ENCODE data around the gene FOXP1.

Gene FOXP1

GRCh38 chr3:71244826-71245488, 338.6 kb downstream of the FOXP1 start:
- peaks cover 28% of the 10 kb centered on the region for H3K4me1 ChIP-seq (ENCODE audit: insufficient read depth, low read length)
- H3K36me3 ChIP-seq (ENCODE audit: insufficient read depth, low read length) = no peaks in the 10 kb centered on the region
- no peaks in the 10 kb centered on the region for H3K9me3 ChIP-seq (ENCODE audit: low read length)
- peak overlapping the region; percentile 70 for H3K9ac ChIP-seq (ENCODE audit: low read length)
- H3K27me3 ChIP-seq (ENCODE audit: control insufficient read depth in 1 of 2, insufficient read depth in 2 of 2, low read length in 2 of 2) = no peaks in the 10 kb centered on the region
- H3K4me3 ChIP-seq (ENCODE audit: low read depth in 1 of 2, low read length in 2 of 2) = peak overlapping the region; percentile 17 to 67
- H3K27ac ChIP-seq (ENCODE audit: low read depth, low read length) = peak overlapping the region; percentile 91

GRCh38 chr3:71244153-71244825, 339.2 kb downstream of the FOXP1 start:
- H3K27me3 ChIP-seq (ENCODE audit: control insufficient read depth in 1 of 2, insufficient read depth in 2 of 2, low read length in 2 of 2) = no peaks in the 10 kb centered on the region
- H3K36me3 ChIP-seq (ENCODE audit: insufficient read depth, low read length) = no peaks in the 10 kb centered on the region
- H3K9ac ChIP-seq (ENCODE audit: low read length) = peak overlapping the region; percentile 70
- peak overlapping the region; percentile 91 for H3K27ac ChIP-seq (ENCODE audit: low read depth, low read length)
- peaks cover 28% of the 10 kb centered on the region for H3K4me1 ChIP-seq (ENCODE audit: insufficient read depth, low read length)
- peak overlapping the region; percentile 17 to 67 for H3K4me3 ChIP-seq (ENCODE audit: low read depth in 1 of 2, low read length in 2 of 2)
- H3K9me3 ChIP-seq (ENCODE audit: low read length) = no peaks in the 10 kb centered on the region

- Histone ChIP-seq H3K27ac (ENCODE audit: low read depth, low read length) (peak overlapping the region; percentile 91), H3K27me3 (ENCODE audit: control insufficient read depth in 1 of 2, insufficient read depth in 2 of 2, low read length in 2 of 2) (no peaks in the 10 kb centered on the region), H3K36me3 (ENCODE audit: insufficient read depth, low read length) (no peaks in the 10 kb centered on the region), H3K9me3 (ENCODE audit: low read length) (no peaks in the 10 kb centered on the region), H3K4me1 (ENCODE audit: insufficient read depth, low read length) (peaks cover 29% of the 10 kb centered on the region), H3K4me3 (ENCODE audit: low read depth in 1 of 2, low read length in 2 of 2) (peak overlapping the region; percentile 8 to 67), H3K9ac (ENCODE audit: low read length) (peak overlapping the region; percentile 31)
These were observed 340.3 kb downstream of the FOXP1 start for GRCh38 chr3:71243229-71243628.

DNA sequence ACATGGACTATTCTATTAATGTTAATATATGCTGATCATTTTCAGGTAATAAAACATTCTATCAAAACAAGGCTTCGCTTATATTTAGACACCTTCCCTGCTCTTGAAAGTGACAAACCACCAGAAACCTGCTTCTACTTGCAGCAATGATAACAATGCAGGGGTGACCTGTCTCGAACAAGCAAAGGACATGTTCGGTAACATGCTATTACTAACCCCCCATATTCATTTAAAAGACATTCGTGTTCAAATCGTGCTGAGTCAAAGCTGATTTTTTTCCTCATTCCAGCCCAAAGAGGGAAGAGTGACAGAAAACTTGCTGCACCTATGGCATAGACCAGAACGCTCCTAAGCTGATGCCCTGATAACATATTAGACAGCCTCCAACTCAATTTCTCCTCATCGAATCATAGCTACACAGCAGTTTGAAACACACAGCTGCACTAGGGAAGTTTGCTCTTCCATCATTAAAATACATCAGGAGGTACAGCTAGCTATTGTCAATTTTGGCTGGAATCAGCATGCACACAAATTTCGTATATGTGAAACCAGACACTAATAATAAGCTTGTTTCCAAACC, 341.5 kb downstream of the FOXP1 start:
- peak overlapping the region; percentile 91 for H3K27ac ChIP-seq (ENCODE audit: low read depth, low read length)
- no peaks in the 10 kb centered on the region for H3K36me3 ChIP-seq (ENCODE audit: insufficient read depth, low read length)
- H3K9me3 ChIP-seq (ENCODE audit: low read length) = no peaks in the 10 kb centered on the region
- no peaks in the 10 kb centered on the region for H3K27me3 ChIP-seq (ENCODE audit: control insufficient read depth in 1 of 2, insufficient read depth in 2 of 2, low read length in 2 of 2)
- peak overlapping the region; percentile 11 to 67 for H3K4me3 ChIP-seq (ENCODE audit: low read depth in 1 of 2, low read length in 2 of 2)
- H3K9ac ChIP-seq (ENCODE audit: low read length) = peak overlapping the region; percentile 28
- H3K4me1 ChIP-seq (ENCODE audit: insufficient read depth, low read length) = peaks cover 33% of the 10 kb centered on the region

- no peaks in the 10 kb centered on the region for H3K27me3 ChIP-seq (ENCODE audit: control insufficient read depth in 1 of 2, insufficient read depth in 2 of 2, low read length in 2 of 2)
- no peak overlapping the region for H3K27ac ChIP-seq (ENCODE audit: low read depth, low read length)
- no peaks in the 10 kb centered on the region for H3K36me3 ChIP-seq (ENCODE audit: insufficient read depth, low read length)
- H3K4me3 ChIP-seq (ENCODE audit: low read depth in 1 of 2, low read length in 2 of 2) = peak overlapping the region in 1 of 2 donors; percentile 67
- peaks cover 33% of the 10 kb centered on the region for H3K4me1 ChIP-seq (ENCODE audit: insufficient read depth, low read length)
- H3K9ac ChIP-seq (ENCODE audit: low read length) = no peak overlapping the region
- H3K9me3 ChIP-seq (ENCODE audit: low read length) = no peaks in the 10 kb centered on the region
These were observed 342.2 kb downstream of the FOXP1 start for GRCh38 chr3:71241246-71241901.

- Histone ChIP-seq H3K4me1 (ENCODE audit: insufficient read depth, low read length) (peaks cover 28% of the 10 kb centered on the region), H3K4me3 (ENCODE audit: low read depth in 1 of 2, low read length in 2 of 2) (no peak overlapping the region), H3K27me3 (ENCODE audit: control insufficient read depth in 1 of 2, insufficient read depth in 2 of 2, low read length in 2 of 2) (no peaks in the 10 kb centered on the region), H3K36me3 (ENCODE audit: insufficient read depth, low read length) (no peaks in the 10 kb centered on the region), H3K27ac (ENCODE audit: low read depth, low read length) (peak overlapping the region; percentile 19), H3K9ac (ENCODE audit: low read length) (no peak overlapping the region), H3K9me3 (ENCODE audit: low read length) (no peaks in the 10 kb centered on the region)
These were observed 343.5 kb downstream of the FOXP1 start for GRCh38 chr3:71240034-71240433.

GRCh38 chr3:71238355-71238757, 345.2 kb downstream of the FOXP1 start:
- H3K27ac ChIP-seq (ENCODE audit: low read depth, low read length) = no peak overlapping the region
- H3K27me3 ChIP-seq (ENCODE audit: control insufficient read depth in 1 of 2, insufficient read depth in 2 of 2, low read length in 2 of 2) = no peaks in the 10 kb centered on the region
- no peaks in the 10 kb centered on the region for H3K36me3 ChIP-seq (ENCODE audit: insufficient read depth, low read length)
- H3K9me3 ChIP-seq (ENCODE audit: low read length) = no peaks in the 10 kb centered on the region
- H3K9ac ChIP-seq (ENCODE audit: low read length) = no peak overlapping the region
- no peak overlapping the region for H3K4me3 ChIP-seq (ENCODE audit: low read depth in 1 of 2, low read length in 2 of 2)
- peaks cover 28% of the 10 kb centered on the region for H3K4me1 ChIP-seq (ENCODE audit: insufficient read depth, low read length)

- Histone ChIP-seq H3K4me1 (ENCODE audit: insufficient read depth, low read length) (peaks cover 28% of the 10 kb centered on the region), H3K27me3 (ENCODE audit: control insufficient read depth in 1 of 2, insufficient read depth in 2 of 2, low read length in 2 of 2) (no peaks in the 10 kb centered on the region), H3K27ac (ENCODE audit: low read depth, low read length) (no peak overlapping the region), H3K9me3 (ENCODE audit: low read length) (no peaks in the 10 kb centered on the region), H3K4me3 (ENCODE audit: low read depth in 1 of 2, low read length in 2 of 2) (no peak overlapping the region), H3K9ac (ENCODE audit: low read length) (no peak overlapping the region), H3K36me3 (ENCODE audit: insufficient read depth, low read length) (no peaks in the 10 kb centered on the region)
These were observed 345.9 kb downstream of the FOXP1 start for GRCh38 chr3:71237672-71238071.

GRCh38 chr3:71235846-71236245, 347.7 kb downstream of the FOXP1 start:
- Histone ChIP-seq H3K9me3 (ENCODE audit: low read length) (no peaks in the 10 kb centered on the region), H3K4me3 (ENCODE audit: low read depth in 1 of 2, low read length in 2 of 2) (no peak overlapping the region), H3K9ac (ENCODE audit: low read length) (no peak overlapping the region), H3K4me1 (ENCODE audit: insufficient read depth, low read length) (peaks cover 30% of the 10 kb centered on the region), H3K27me3 (ENCODE audit: control insufficient read depth in 1 of 2, insufficient read depth in 2 of 2, low read length in 2 of 2) (no peaks in the 10 kb centered on the region), H3K36me3 (ENCODE audit: insufficient read depth, low read length) (no peaks in the 10 kb centered on the region), H3K27ac (ENCODE audit: low read depth, low read length) (no peak overlapping the region)

DNA sequence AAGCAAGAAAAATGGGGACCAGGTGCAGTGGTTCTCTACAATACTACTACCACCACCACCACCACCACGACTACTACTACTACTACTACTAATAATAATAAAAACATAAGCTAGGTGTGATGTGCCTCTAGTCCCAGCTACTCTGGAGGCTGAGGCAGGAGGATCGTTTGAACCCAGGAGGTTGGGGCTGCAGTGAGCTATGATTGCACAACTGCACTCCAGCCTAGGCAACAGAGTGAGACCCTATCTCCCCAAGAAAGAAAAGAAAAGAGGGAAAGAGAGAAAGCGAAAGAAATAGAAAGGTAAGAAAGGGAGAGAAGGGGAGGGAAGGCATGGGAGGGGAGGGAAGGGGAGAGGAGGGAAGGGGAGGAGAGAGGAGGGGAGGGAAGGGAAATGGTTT, 350.6 kb downstream of the FOXP1 start:
- peaks cover 28% of the 10 kb centered on the region for H3K4me1 ChIP-seq (ENCODE audit: insufficient read depth, low read length)

GRCh38 chr3:71232175-71232679, 351.3 kb downstream of the FOXP1 start:
- no peaks in the 10 kb centered on the region for H3K9me3 ChIP-seq (ENCODE audit: low read length)
- H3K36me3 ChIP-seq (ENCODE audit: insufficient read depth, low read length) = no peaks in the 10 kb centered on the region
- H3K4me3 ChIP-seq (ENCODE audit: low read depth in 1 of 2, low read length in 2 of 2) = no peak overlapping the region
- no peak overlapping the region for H3K27ac ChIP-seq (ENCODE audit: low read depth, low read length)
- H3K9ac ChIP-seq (ENCODE audit: low read length) = no peak overlapping the region
- peaks cover 22% of the 10 kb centered on the region for H3K4me1 ChIP-seq (ENCODE audit: insufficient read depth, low read length)
- H3K27me3 ChIP-seq (ENCODE audit: control insufficient read depth in 1 of 2, insufficient read depth in 2 of 2, low read length in 2 of 2) = no peaks in the 10 kb centered on the region

More for the DNA sequence above, 350.6 kb downstream of the FOXP1 start:
- H3K36me3 ChIP-seq (ENCODE audit: insufficient read depth, low read length) = no peaks in the 10 kb centered on the region
- H3K9ac ChIP-seq (ENCODE audit: low read length) = no peak overlapping the region
- H3K9me3 ChIP-seq (ENCODE audit: low read length) = no peaks in the 10 kb centered on the region
- no peak overlapping the region for H3K27ac ChIP-seq (ENCODE audit: low read depth, low read length)
- H3K4me3 ChIP-seq (ENCODE audit: low read depth in 1 of 2, low read length in 2 of 2) = no peak overlapping the region
- H3K27me3 ChIP-seq (ENCODE audit: control insufficient read depth in 1 of 2, insufficient read depth in 2 of 2, low read length in 2 of 2) = no peaks in the 10 kb centered on the region
